SH-SY5Y (cell line): Measurements from ENCODE around the gene COPE.

Source experiments
- GATA2 ChIP-seq: IDR thresholded peaks from 2 replicates; pipeline ENCODE4 v1.6.1; 2011; ENCODE audit warnings: mild to moderate bottlenecking, low read depth, low read length
- GATA3 ChIP-seq: IDR thresholded peaks from 2 replicates; pipeline ENCODE4 v1.6.1; 2011; ENCODE audit warnings: low read depth, mild to moderate bottlenecking, low read length, moderate library complexity

Gene COPE

GRCh38 chr19:18929311-18929710 is 10.1 kb upstream of the COPE start:
- no peak for TF ChIP-seq GATA3
- no peak for TF ChIP-seq GATA2

GRCh38 chr19:18928018-18928805 is 9.0 kb upstream of the COPE start:
- TF ChIP-seq GATA2 (no peak), GATA3 (no peak)

- TF ChIP-seq GATA3 = no peak
- TF ChIP-seq GATA2 = no peak
Measured at GRCh38 chr19:18924684-18925213, 5.6 kb upstream of the COPE start.

GRCh38 chr19:18922228-18922985 is 3.2 kb upstream of the COPE start:
- TF ChIP-seq GATA2 = no peak
- TF ChIP-seq GATA3 = no peak

GRCh38 chr19:18921593-18921992 is 2.4 kb upstream of the COPE start:
- TF ChIP-seq GATA2 = no peak
- no peak for TF ChIP-seq GATA3

DNA sequence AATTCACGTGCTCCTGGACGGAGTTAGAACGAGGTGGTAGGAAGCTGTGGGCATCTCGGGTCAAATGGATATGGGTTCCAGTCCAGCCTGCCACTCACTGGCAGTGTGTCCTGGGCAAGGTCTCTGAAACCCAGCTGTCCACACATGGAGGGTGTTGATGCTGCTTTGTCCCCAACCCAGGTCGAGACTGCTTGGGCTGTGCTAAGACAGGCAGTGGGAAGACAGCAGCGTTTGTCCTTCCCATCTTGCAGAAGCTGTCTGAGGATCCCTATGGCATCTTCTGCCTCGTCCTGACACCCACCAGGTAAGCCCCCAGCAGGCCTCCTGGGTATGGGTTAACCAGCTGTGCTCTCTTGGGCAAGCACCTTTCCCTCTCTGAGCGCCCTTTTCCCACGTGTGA is 1.2 kb upstream of the COPE start:
- TF ChIP-seq GATA3 = no peak
- TF ChIP-seq GATA2 = no peak

DNA sequence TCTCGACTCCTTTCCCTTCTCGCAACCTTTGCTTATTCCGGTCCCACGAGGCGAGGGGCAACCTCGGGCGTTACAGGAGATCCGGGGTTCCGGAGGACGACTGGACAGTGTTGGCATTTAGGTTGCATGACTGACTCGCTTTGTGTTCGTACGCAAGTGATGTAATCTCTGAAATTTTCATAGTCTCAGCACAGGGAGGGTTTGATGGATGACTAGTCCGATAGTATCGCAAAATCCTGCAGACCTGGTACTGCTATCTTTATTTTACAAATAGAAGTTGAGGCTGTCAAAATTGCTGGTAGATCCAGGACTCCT is 670 bp upstream of the COPE start:
- no peak for TF ChIP-seq GATA3
- no peak for TF ChIP-seq GATA2

DNA sequence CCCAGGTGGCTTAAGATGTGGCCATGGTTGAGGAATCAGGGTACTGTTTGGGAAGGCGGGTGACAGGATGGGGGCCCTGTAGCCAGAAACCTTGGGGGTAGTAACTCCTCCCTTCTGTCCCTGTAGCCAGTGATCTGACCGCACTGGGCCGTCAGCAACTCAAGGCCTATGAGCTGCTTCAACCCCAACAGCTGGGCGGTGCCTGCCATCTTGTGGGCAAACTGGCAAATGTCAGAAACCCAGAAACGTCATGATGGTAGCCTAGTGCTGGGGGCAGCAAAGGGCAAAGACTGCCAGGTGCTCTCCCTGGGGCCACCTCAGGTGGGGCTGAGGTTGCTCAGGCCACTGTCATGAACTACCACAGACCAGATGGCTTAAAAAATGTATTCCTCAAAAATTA is 3.5 kb downstream of the COPE start:
- TF ChIP-seq GATA3 = no peak
- no peak for TF ChIP-seq GATA2

- no peak for TF ChIP-seq GATA2
- no peak for TF ChIP-seq GATA3
Measured at GRCh38 chr19:18913466-18913865, 5.7 kb downstream of the COPE start.

GRCh38 chr19:18912933-18913332 is 6.3 kb downstream of the COPE start:
- TF ChIP-seq GATA3 = no peak
- no peak for TF ChIP-seq GATA2

DNA sequence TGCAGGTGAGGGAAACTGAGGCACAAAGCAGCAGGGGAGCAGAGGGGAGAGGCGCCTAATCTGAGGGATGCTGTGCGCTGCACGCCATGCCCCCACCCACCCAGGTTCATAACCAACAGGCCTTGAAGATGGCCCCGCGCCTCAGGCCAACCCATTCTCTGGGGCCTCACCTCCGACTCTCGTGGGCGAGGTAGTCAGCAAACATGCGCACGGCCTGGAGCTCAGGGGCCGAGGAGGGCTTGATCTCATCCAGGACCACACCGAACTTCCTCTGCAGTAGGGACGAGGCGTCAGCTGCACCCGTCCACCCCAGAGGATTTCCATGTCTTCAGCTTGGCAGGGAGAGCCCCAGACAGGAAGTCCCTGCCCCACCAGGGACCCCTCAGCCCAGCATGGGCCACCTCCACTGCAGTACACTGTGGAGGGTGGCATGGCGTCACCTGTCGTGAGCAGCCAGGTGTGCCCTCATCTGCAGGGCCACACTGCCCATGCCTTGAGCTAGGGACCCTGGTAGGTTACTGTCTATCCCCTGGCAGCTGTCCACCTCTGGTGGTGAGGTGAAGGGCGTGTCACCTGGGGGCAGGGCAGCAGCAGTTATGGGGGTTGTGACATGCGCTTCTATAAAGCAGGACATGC is 8.3 kb downstream of the COPE start:
- no peak for TF ChIP-seq GATA2
- TF ChIP-seq GATA3 = no peak

DNA sequence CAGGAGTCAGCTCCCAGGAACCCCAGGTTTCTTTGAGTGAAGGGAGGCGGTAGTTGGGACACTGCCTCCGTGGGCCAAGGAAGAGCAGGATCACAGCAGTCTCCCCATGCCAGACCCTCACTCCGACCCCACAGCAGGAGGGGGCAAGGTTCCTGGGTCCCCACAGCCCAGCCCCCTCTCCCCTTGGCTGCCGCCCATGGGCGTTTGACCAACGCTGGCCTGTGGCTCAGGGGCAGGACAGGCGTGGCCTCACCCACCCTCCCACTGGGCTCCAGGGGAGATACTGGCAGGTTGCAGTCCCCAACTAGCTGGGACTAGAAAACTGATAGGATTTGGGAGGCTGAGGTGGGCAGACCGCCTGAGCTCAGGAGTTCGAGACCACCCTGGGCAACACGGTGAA is 9.2 kb downstream of the COPE start:
- no peak for TF ChIP-seq GATA3
- TF ChIP-seq GATA2 = no peak

DNA sequence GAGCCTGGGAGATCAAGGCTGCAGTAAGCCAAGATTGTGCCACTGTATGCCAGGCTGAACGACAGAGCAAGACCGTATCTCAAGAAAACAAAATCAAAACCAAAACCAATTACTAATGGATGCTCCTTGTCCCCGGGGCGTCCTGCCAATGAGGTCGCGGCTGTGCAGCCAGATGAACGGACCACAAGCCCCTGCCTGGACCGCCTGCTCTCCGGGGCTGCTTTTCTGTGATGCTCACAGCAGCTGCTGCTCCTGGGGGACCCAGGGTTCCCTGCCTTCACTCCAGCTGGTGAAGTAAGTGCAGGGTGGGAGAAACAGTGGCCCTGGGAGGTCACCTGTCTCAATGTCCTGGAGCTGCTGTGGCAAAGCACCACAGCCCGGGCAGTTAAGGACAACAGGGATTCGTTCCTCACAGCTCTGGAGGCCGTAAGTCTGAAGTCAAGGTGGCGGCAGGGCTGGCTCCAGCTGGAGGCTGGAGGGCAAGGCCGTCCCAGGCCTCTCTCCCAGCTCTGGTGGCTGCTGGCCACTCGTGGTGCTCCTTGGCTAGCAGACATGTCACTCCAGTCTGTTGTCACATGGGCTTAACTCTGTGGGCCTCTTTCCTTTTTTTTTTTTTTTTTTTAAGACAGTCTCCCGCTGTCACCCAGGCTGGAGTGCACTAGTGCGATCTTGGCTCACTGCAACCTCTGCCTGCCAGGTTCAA is 10.1 kb downstream of the COPE start:
- TF ChIP-seq GATA2 (no peak), GATA3 (no peak)

- no peak for TF ChIP-seq GATA2
- TF ChIP-seq GATA3 = no peak
Measured at GRCh38 chr19:18906605-18907519, 12.3 kb downstream of the COPE start.
